CMK (cell line): Measurements from ENCODE around the gene SEMA3D.

Source experiments
- DNase-seq: peaks from one replicate; pipeline ENCODE4 v3.0.0-alpha.2; 2010; ENCODE audit warnings: low read depth

Gene SEMA3D

GRCh38 chr7:85125651-85126131, 61.2 kb downstream of the SEMA3D start:
- no peak for DNase-seq

GRCh38 chr7:85125176-85125575, 61.7 kb downstream of the SEMA3D start:
- no peak for DNase-seq

- no peak for DNase-seq
These were observed 66.9 kb downstream of the SEMA3D start for GRCh38 chr7:85119934-85120333.

- no peak for DNase-seq
These were observed 71.0 kb downstream of the SEMA3D start for GRCh38 chr7:85115862-85116261.

GRCh38 chr7:85115006-85115405, 71.8 kb downstream of the SEMA3D start:
- no peak for DNase-seq

GRCh38 chr7:85114342-85114741, 72.5 kb downstream of the SEMA3D start:
- DNase-seq = no peak

GRCh38 chr7:85111761-85112160, 75.1 kb downstream of the SEMA3D start:
- DNase-seq = no peak

GRCh38 chr7:85106719-85107118, 80.1 kb downstream of the SEMA3D start:
- DNase-seq = no peak

GRCh38 chr7:85104432-85105205, 82.2 kb downstream of the SEMA3D start:
- DNase-seq = no peak

- DNase-seq = no peak
These were observed 82.9 kb downstream of the SEMA3D start for GRCh38 chr7:85103962-85104361.

- no peak for DNase-seq
These were observed 83.5 kb downstream of the SEMA3D start for GRCh38 chr7:85103357-85103756.

GRCh38 chr7:85102813-85103350, 84.0 kb downstream of the SEMA3D start:
- DNase-seq = no peak

- no peak for DNase-seq
These were observed 85.5 kb downstream of the SEMA3D start for GRCh38 chr7:85101347-85101746.

GRCh38 chr7:85097844-85098243, 89.0 kb downstream of the SEMA3D start:
- DNase-seq = no peak

GRCh38 chr7:85095806-85096205, 91.0 kb downstream of the SEMA3D start:
- no peak for DNase-seq

GRCh38 chr7:85095366-85095765, 91.5 kb downstream of the SEMA3D start:
- DNase-seq = no peak

- DNase-seq = no peak
These were observed 92.7 kb downstream of the SEMA3D start for GRCh38 chr7:85094046-85094725.

GRCh38 chr7:85091565-85091928, 95.3 kb downstream of the SEMA3D start:
- DNase-seq = no peak

GRCh38 chr7:85090919-85091564, 95.8 kb downstream of the SEMA3D start:
- DNase-seq = no peak

GRCh38 chr7:85090143-85090542, 96.7 kb downstream of the SEMA3D start:
- DNase-seq = no peak

- DNase-seq = no peak
These were observed 105.0 kb downstream of the SEMA3D start for GRCh38 chr7:85081846-85082245.

GRCh38 chr7:85081392-85081791, 105.5 kb downstream of the SEMA3D start:
- no peak for DNase-seq

GRCh38 chr7:85079434-85079833, 107.4 kb downstream of the SEMA3D start:
- DNase-seq = no peak
